Parathyroid adenoma (tissue), 2 donors: ENCODE measurements around the gene CALML6.

Experiments used
- H2AFZ ChIP-seq: fragments of 300-600 bp; sonication (generic); one replicate; pipeline ENCODE4 v1.7.0; 2017; ENCODE audit warnings: antibody characterized with exemption, mild to moderate bottlenecking
- H3K27ac ChIP-seq: fragments of 300-600 bp; sonication (generic); one replicate; pipeline ENCODE4 v1.7.0; 2017
- H3K27me3 ChIP-seq: fragments of 300-600 bp; sonication (generic); one replicate; pipeline ENCODE4 v1.7.0; 2017; ENCODE audit warnings: low read length; ENCODE audit not compliant: control insufficient read depth, insufficient read depth
- H3K36me3 ChIP-seq: fragments of 300-600 bp; sonication (generic); one replicate; pipeline ENCODE4 v1.7.0; 2017; ENCODE audit warnings: low read length; ENCODE audit not compliant: control insufficient read depth, insufficient read depth
- H3K4me1 ChIP-seq: fragments of 300-600 bp; sonication (generic); one replicate; pipeline ENCODE4 v1.7.0; 2017; ENCODE audit warnings: control low read depth
- H3K4me2 ChIP-seq: fragments of 300-600 bp; sonication (generic); one replicate; pipeline ENCODE4 v1.7.0; 2017; ENCODE audit warnings: low read length
- H3K4me3 ChIP-seq: fragments of 300-600 bp; sonication (generic); one replicate; pipeline ENCODE4 v1.7.0; 2017; ENCODE audit warnings: low read depth, low read length
- H3K79me2 ChIP-seq: fragments of 300-600 bp; sonication (generic); one replicate; pipeline ENCODE4 v1.7.0; 2017; ENCODE audit warnings: control low read depth
- H3K9ac ChIP-seq: fragments of 300-600 bp; sonication (generic); one replicate; pipeline ENCODE4 v1.7.0; 2017; ENCODE audit warnings: mild to moderate bottlenecking
- H3K9me3 ChIP-seq: fragments of 300-600 bp; sonication (generic); one replicate; pipeline ENCODE4 v1.7.0; 2017; ENCODE audit warnings: low read length; ENCODE audit not compliant: control insufficient read depth
- CTCF ChIP-seq: fragments of 300-600 bp; sonication (generic); IDR thresholded peaks from one replicate; pipeline ENCODE4 v1.7.0; 2017; ENCODE audit warnings: antibody characterized with exemption, mild to moderate bottlenecking
- donor health status: primary hyperparathyroidism.

The CALML6 gene

GRCh38 chr1:1926886-1927660 lies 12.0 kb downstream of the CALML6 start:
- H3K4me2 ChIP-seq, result no peak overlapping the region
- H3K36me3 ChIP-seq, result no peaks in the 10 kb centered on the region
- no peaks in the 10 kb centered on the region for H3K9me3 ChIP-seq
- no peak overlapping the region for H2AFZ ChIP-seq
- no peaks in the 10 kb centered on the region for H3K27me3 ChIP-seq
- no peak overlapping the region for H3K4me3 ChIP-seq
- no peaks in the 10 kb centered on the region for H3K4me1 ChIP-seq
- H3K9ac ChIP-seq, result no peak overlapping the region
- TF ChIP-seq CTCF, result no peak
- no peaks in the 10 kb centered on the region for H3K79me2 ChIP-seq
- no peak overlapping the region for H3K27ac ChIP-seq

GRCh38 chr1:1927751-1928150 lies 12.7 kb downstream of the CALML6 start:
- no peaks in the 10 kb centered on the region for H3K9me3 ChIP-seq
- H3K9ac ChIP-seq, result no peak overlapping the region
- H3K4me1 ChIP-seq, result no peaks in the 10 kb centered on the region
- H3K79me2 ChIP-seq, result no peaks in the 10 kb centered on the region
- TF ChIP-seq CTCF, result no peak
- no peaks in the 10 kb centered on the region for H3K27me3 ChIP-seq
- no peaks in the 10 kb centered on the region for H3K36me3 ChIP-seq
- H3K4me3 ChIP-seq, result no peak overlapping the region
- H3K4me2 ChIP-seq, result no peak overlapping the region
- H2AFZ ChIP-seq, result no peak overlapping the region
- H3K27ac ChIP-seq, result no peak overlapping the region

- Histone ChIP-seq H3K4me1 (no peaks in the 10 kb centered on the region), H3K4me3 (no peak overlapping the region), H3K9me3 (no peaks in the 10 kb centered on the region), H3K9ac (no peak overlapping the region), H3K79me2 (no peaks in the 10 kb centered on the region), H3K27ac (no peak overlapping the region), H3K27me3 (no peaks in the 10 kb centered on the region), H3K4me2 (no peak overlapping the region), H3K36me3 (no peaks in the 10 kb centered on the region), H2AFZ (no peak overlapping the region)
- no peak for TF ChIP-seq CTCF
Observed at GRCh38 chr1:1928231-1929101, 13.4 kb downstream of the CALML6 start.

- no peak for TF ChIP-seq CTCF
- no peaks in the 10 kb centered on the region for H3K27me3 ChIP-seq
- no peak overlapping the region for H3K4me3 ChIP-seq
- H3K36me3 ChIP-seq, result no peaks in the 10 kb centered on the region
- H3K4me1 ChIP-seq, result no peaks in the 10 kb centered on the region
- H3K79me2 ChIP-seq, result no peaks in the 10 kb centered on the region
- no peak overlapping the region for H3K27ac ChIP-seq
- no peak overlapping the region for H3K4me2 ChIP-seq
- H2AFZ ChIP-seq, result no peak overlapping the region
- H3K9me3 ChIP-seq, result no peaks in the 10 kb centered on the region
- H3K9ac ChIP-seq, result no peak overlapping the region
Observed at GRCh38 chr1:1929102-1929638, 14.1 kb downstream of the CALML6 start.
